Memory B cell (primary cell): ENCODE data around the gene CC2D2A.
"Not testable (repeated sequence)": the region's sequence is repeated elsewhere in the genome, so short reads cannot be mapped to it uniquely, and the experiment has no call there.

ENCODE experiments used
- ATAC-seq: fragments of 150-1000 bp; cut with Tn5 transposase; 2 replicates; pipeline ENCODE4 v1.10.0; 2021; ENCODE audit warnings: low read depth, mild to moderate bottlenecking, moderate library complexity
- DNase-seq, 2 donors: peaks; one replicate each; pipeline ENCODE4 v3.0.0; 2022; ENCODE audit warnings: low spot score in 2 of 2
- H3K27ac Mint-ChIP-seq: one replicate; pipeline ENCODE4 v1.8.0; 2022; ENCODE audit warnings: mild to moderate bottlenecking, moderate library complexity, mixed read lengths
- H3K27me3 Mint-ChIP-seq: one replicate; pipeline ENCODE4 v1.8.0; 2022; ENCODE audit warnings: mixed read lengths
- H3K36me3 Mint-ChIP-seq: one replicate; pipeline ENCODE4 v1.8.0; 2022; ENCODE audit warnings: mild to moderate bottlenecking, mixed read lengths
- H3K4me1 Mint-ChIP-seq: one replicate; pipeline ENCODE4 v1.8.0; 2022; ENCODE audit warnings: mixed read lengths
- H3K4me3 Mint-ChIP-seq: one replicate; pipeline ENCODE4 v1.8.0; 2022; ENCODE audit warnings: mild to moderate bottlenecking, moderate library complexity, mixed read lengths
- H3K9me3 Mint-ChIP-seq: one replicate; pipeline ENCODE4 v1.8.0; 2022; ENCODE audit warnings: mixed read lengths

CC2D2A gene

GRCh38 chr4:15510961-15511360, 41.3 kb downstream of the CC2D2A start:
- Mint-ChIP-seq H3K36me3 (peaks cover 11% of the 10 kb centered on the region), H3K4me3 (no peak overlapping the region), H3K4me1 (no peaks in the 10 kb centered on the region), H3K27ac (no peak overlapping the region), H3K9me3 (no peaks in the 10 kb centered on the region), H3K27me3 (no peaks in the 10 kb centered on the region)
- DNase-seq = no peak
- ATAC-seq = no peak

- no peak overlapping the region for H3K4me3 Mint-ChIP-seq
Observed at GRCh38 chr4:15513545-15513944, 43.9 kb downstream of the CC2D2A start.

GRCh38 chr4:15515106-15515505, 45.4 kb downstream of the CC2D2A start:
- Mint-ChIP-seq H3K36me3 (peaks cover 18% of the 10 kb centered on the region), H3K27ac (no peak overlapping the region), H3K4me1 (no peaks in the 10 kb centered on the region)

More at GRCh38 chr4:15513545-15513944, 43.9 kb downstream of the CC2D2A start:
- Mint-ChIP-seq H3K27ac (no peak overlapping the region), H3K36me3 (peaks cover 11% of the 10 kb centered on the region), H3K4me1 (no peaks in the 10 kb centered on the region), H3K27me3 (no peaks in the 10 kb centered on the region), H3K9me3 (no peaks in the 10 kb centered on the region)
- DNase-seq (no peak), ATAC-seq (no peak)

GRCh38 chr4:15516494-15516893, 46.8 kb downstream of the CC2D2A start:
- H3K27me3 Mint-ChIP-seq = no peaks in the 10 kb centered on the region
- peaks cover 4% of the 10 kb centered on the region for H3K9me3 Mint-ChIP-seq
- ATAC-seq = no peak
- DNase-seq = no peak
- no peaks in the 10 kb centered on the region for H3K4me1 Mint-ChIP-seq
- H3K4me3 Mint-ChIP-seq = no peak overlapping the region
- H3K36me3 Mint-ChIP-seq = peaks cover 17% of the 10 kb centered on the region
- no peak overlapping the region for H3K27ac Mint-ChIP-seq

More at GRCh38 chr4:15515106-15515505, 45.4 kb downstream of the CC2D2A start:
- ATAC-seq (no peak), DNase-seq (no peak)
- peaks cover 4% of the 10 kb centered on the region for H3K9me3 Mint-ChIP-seq
- no peak overlapping the region for H3K4me3 Mint-ChIP-seq
- no peaks in the 10 kb centered on the region for H3K27me3 Mint-ChIP-seq

- not testable (repeated sequence) for H3K27me3 Mint-ChIP-seq, DNase-seq, H3K9me3 Mint-ChIP-seq, H3K4me1 Mint-ChIP-seq, ATAC-seq, H3K4me3 Mint-ChIP-seq, H3K27ac Mint-ChIP-seq
- H3K36me3 Mint-ChIP-seq = peaks cover 14% of the 10 kb centered on the region
Observed at GRCh38 chr4:15517681-15518080, 48.0 kb downstream of the CC2D2A start.

GRCh38 chr4:15521442-15522039, 51.9 kb downstream of the CC2D2A start:
- H3K27ac Mint-ChIP-seq = no peak overlapping the region
- H3K36me3 Mint-ChIP-seq = peaks cover 8% of the 10 kb centered on the region
- no peaks in the 10 kb centered on the region for H3K4me1 Mint-ChIP-seq
- ATAC-seq = no peak
- DNase-seq = no peak
- peaks cover 4% of the 10 kb centered on the region for H3K9me3 Mint-ChIP-seq
- H3K27me3 Mint-ChIP-seq = no peaks in the 10 kb centered on the region
- no peak overlapping the region for H3K4me3 Mint-ChIP-seq

- H3K27me3 Mint-ChIP-seq = no peaks in the 10 kb centered on the region
- H3K36me3 Mint-ChIP-seq = no peaks in the 10 kb centered on the region
- no peaks in the 10 kb centered on the region for H3K9me3 Mint-ChIP-seq
- H3K27ac Mint-ChIP-seq = no peak overlapping the region
- no peak for ATAC-seq
- no peak overlapping the region for H3K4me3 Mint-ChIP-seq
- no peak for DNase-seq
- no peaks in the 10 kb centered on the region for H3K4me1 Mint-ChIP-seq
Observed at GRCh38 chr4:15525080-15525479, 55.4 kb downstream of the CC2D2A start.

- no peaks in the 10 kb centered on the region for H3K9me3 Mint-ChIP-seq
- no peaks in the 10 kb centered on the region for H3K27me3 Mint-ChIP-seq
- no peak for ATAC-seq
- no peak overlapping the region for H3K4me3 Mint-ChIP-seq
- H3K36me3 Mint-ChIP-seq = no peaks in the 10 kb centered on the region
- H3K27ac Mint-ChIP-seq = no peak overlapping the region
- no peak for DNase-seq
- H3K4me1 Mint-ChIP-seq = no peaks in the 10 kb centered on the region
Observed at GRCh38 chr4:15526924-15527592, 57.4 kb downstream of the CC2D2A start.

GRCh38 chr4:15531792-15532191, 62.1 kb downstream of the CC2D2A start:
- H3K4me1 Mint-ChIP-seq = no peaks in the 10 kb centered on the region
- H3K36me3 Mint-ChIP-seq = peaks cover 3% of the 10 kb centered on the region
- H3K9me3 Mint-ChIP-seq = no peaks in the 10 kb centered on the region
- no peak for DNase-seq
- no peak overlapping the region for H3K27ac Mint-ChIP-seq
- no peaks in the 10 kb centered on the region for H3K27me3 Mint-ChIP-seq
- no peak overlapping the region for H3K4me3 Mint-ChIP-seq
- no peak for ATAC-seq

- Mint-ChIP-seq H3K36me3 (peaks cover 7% of the 10 kb centered on the region), H3K27ac (no peak overlapping the region), H3K4me1 (no peaks in the 10 kb centered on the region), H3K4me3 (no peak overlapping the region), H3K27me3 (no peaks in the 10 kb centered on the region), H3K9me3 (no peaks in the 10 kb centered on the region)
- DNase-seq (no peak), ATAC-seq (no peak)
Observed at GRCh38 chr4:15533817-15534216, 64.1 kb downstream of the CC2D2A start.

GRCh38 chr4:15535599-15535998, 65.9 kb downstream of the CC2D2A start:
- Mint-ChIP-seq H3K36me3 (peaks cover 7% of the 10 kb centered on the region), H3K27me3 (no peaks in the 10 kb centered on the region), H3K27ac (no peak overlapping the region), H3K4me1 (no peaks in the 10 kb centered on the region), H3K9me3 (no peaks in the 10 kb centered on the region), H3K4me3 (no peak overlapping the region)
- DNase-seq (no peak), ATAC-seq (no peak)

GRCh38 chr4:15536552-15537499, 67.1 kb downstream of the CC2D2A start:
- Mint-ChIP-seq H3K4me3 (no peak overlapping the region), H3K27ac (no peak overlapping the region)

GRCh38 chr4:15541941-15542340, 72.3 kb downstream of the CC2D2A start:
- peaks cover 23% of the 10 kb centered on the region for H3K36me3 Mint-ChIP-seq
- no peak for ATAC-seq
- no peaks in the 10 kb centered on the region for H3K4me1 Mint-ChIP-seq
- no peaks in the 10 kb centered on the region for H3K27me3 Mint-ChIP-seq
- no peak for DNase-seq
- no peak overlapping the region for H3K27ac Mint-ChIP-seq
- no peak overlapping the region for H3K4me3 Mint-ChIP-seq
- no peaks in the 10 kb centered on the region for H3K9me3 Mint-ChIP-seq

More at GRCh38 chr4:15536552-15537499, 67.1 kb downstream of the CC2D2A start:
- peaks cover 8% of the 10 kb centered on the region for H3K36me3 Mint-ChIP-seq
- no peaks in the 10 kb centered on the region for H3K9me3 Mint-ChIP-seq
- ATAC-seq = no peak
- DNase-seq = no peak
- H3K27me3 Mint-ChIP-seq = no peaks in the 10 kb centered on the region
- no peaks in the 10 kb centered on the region for H3K4me1 Mint-ChIP-seq

GRCh38 chr4:15542760-15543159, 73.1 kb downstream of the CC2D2A start:
- Mint-ChIP-seq H3K4me3 (no peak overlapping the region), H3K4me1 (peaks cover 2% of the 10 kb centered on the region), H3K27ac (no peak overlapping the region), H3K9me3 (no peaks in the 10 kb centered on the region), H3K36me3 (peaks cover 21% of the 10 kb centered on the region), H3K27me3 (no peaks in the 10 kb centered on the region)
- DNase-seq = no peak
- ATAC-seq = no peak
